HuH-7 (cell line): ENCODE data around the gene GSG1L.

Experiments
- DNase-seq: peaks from one replicate; pipeline ENCODE4 v3.0.0; 2011; ENCODE audit warnings: low spot score

Gene GSG1L

DNA sequence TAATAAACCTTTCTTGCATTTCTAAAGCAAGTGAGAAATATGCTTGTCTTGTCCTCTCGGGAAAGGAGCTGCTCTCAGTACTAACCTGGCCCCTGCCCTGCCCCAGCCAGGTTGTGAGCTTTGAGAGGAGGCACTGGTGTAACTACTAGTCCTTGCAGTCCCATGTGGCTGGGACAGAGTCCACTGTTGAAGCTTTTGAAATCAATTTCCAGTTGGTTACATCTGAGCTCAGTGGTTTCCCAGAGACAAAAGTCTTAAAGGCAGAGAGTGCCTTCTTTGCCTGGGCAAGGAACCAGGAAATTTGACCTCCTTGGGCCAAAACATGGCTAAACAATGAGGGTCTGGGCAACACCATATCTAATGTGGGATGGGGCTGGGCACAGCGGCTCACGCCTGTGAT lies 48.7 kb downstream of the GSG1L start:
- DNase-seq, result no peak

DNA sequence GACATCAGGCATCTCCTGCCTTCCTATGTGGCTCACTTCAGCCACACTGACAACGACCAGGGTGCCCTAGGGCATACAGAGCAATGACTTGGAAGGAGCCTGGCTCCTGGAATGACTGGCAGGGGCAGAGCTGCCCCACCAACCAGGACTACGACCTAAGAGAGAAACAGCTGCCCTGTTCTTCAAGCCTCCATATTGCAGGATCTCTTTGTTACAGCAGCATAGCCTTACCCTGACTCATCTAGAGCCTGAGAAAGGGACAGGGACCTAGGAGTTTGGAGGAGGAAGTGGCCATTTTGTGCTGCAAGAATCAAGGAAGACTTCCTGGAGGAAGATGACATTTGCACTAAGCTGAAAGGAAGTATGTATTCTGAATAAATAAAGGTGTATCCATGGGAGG lies 49.6 kb downstream of the GSG1L start:
- no peak for DNase-seq

DNA sequence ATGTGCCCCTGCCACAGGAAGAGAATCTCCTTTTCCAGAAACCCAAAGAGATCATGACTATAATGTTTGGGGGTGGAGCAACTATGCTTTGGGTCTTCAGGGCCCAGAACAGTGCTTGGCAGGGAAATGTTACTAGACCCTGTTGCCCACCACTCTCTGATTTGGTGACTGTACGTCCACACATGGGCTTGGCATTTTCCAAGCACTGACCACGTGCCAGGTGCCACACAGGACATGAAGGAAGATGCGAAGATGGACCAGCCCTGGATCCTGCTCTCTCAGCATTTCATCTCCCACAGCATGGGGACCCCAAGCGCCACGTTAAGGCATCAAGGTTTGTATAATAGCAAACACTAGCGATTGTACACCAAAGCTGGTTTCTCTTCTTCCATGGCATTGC lies 50.1 kb downstream of the GSG1L start:
- DNase-seq, result no peak

DNA sequence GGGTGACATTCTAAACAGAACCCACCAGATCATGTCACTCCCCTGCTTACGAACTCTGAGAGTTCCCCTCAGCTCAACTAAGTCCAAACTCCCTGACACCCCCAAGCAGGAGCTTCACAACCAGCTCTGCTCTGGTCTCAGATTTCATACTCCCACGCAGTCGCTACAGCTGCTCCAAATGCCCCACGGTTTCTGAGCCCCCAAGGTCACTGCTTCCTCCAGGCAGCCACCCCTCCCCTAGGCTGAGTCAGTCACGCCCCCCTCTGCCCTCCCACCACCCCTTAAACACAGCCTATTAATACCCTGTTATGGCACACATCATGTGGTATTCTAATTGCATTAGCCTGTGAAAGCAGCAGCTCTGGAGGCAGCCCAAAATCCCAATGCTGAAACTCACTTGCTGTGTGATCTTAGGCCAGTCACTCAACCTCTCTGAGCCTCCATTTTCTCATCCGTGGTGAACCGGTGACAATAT lies 51.5 kb downstream of the GSG1L start:
- DNase-seq, result no peak

DNA sequence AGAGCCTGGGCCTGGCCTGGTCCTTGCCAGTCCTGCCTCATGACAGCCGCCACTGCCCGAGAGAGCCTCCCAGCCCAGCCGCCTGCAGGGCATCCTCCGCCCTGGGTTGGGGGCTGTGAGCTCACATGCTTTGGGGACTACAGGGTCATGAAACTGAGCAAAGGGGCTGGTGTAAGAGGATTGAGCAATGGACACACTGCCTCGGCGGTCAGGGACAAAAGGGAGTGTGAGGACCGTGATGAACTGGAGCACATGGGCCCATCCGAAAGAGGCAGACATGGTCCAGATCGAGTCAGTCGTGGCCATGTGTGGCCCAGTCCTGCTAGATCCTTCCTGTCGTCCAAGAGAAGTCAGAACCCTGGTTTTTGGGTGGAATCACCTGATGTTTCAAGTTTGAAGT lies 52.3 kb downstream of the GSG1L start:
- no peak for DNase-seq

DNA sequence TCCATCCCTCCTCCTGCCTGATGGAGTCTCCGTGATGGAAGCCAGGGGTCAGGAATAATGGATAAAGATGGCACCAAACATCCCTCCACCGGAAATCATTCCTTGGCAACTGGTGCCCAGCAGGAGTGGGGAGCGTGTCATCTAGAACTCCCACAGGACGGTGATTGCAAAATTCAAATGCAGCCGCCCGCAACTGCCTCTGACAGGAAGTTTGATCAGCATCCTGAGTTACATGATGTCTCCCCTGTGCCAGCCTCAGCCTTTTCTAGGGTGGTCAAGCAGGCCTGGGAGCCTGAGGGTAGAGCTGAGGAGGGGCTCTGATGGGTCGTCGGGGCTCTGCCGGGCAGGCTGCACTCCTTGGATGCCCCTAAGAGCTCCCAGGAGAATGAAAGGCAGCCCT lies 52.8 kb downstream of the GSG1L start:
- DNase-seq, result no peak

DNA sequence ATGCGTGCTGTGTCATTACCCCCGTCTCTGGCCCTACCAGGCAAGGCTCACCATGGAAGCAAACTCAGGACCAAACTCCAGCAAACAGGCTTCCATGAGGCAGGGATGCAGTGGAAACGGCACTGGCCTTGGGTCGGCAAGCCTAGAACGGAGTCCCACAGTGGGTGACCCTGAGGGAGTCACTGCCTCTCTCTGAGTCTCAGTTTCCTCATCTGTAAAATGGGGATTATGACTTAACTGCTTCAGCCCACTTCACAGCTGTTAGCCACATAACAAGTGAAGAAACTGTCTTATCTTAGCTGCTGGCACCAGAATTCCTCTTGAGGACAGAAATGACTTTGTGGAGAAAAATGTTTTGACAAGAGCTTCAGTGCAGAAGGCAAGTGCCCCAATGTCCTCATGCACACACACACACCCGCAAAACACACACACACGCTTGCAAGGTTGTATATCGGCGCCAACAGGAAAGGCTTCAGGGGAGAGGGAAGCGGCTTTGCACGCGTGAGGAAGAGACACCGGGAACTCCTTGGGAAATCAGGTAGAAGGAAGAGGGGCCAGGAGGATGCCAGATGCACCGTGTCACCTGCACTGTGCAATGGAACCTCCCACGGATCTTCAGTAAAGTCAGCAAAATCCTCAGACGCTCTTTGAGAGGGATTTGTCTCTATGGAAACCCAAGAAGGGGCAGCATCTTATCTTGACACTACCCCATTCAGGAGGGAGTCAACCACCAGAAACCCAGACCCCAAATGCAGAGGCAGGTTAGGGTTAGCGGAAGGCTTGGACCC lies 53.7 kb downstream of the GSG1L start:
- no peak for DNase-seq

DNA sequence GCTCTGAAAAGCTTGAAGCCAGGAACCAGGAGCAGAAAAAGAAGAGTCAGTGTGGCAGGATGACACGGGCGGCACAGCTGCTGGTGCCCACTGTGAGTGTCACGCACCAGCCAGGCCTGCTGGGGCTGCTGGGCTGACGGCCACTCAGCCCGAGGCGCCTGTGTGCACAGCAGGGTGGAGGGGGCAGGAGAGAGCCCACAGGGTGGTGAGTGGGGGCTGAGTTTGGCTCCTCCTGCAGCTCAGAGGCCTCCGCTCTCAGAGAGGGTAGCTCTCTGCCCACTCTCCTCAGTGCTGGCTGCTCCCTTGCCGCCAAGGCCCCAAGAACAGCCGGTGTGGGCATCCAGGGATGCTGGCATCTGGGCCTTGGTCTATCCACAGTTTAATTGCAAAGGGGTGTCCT lies 59.6 kb downstream of the GSG1L start:
- no peak for DNase-seq

DNA sequence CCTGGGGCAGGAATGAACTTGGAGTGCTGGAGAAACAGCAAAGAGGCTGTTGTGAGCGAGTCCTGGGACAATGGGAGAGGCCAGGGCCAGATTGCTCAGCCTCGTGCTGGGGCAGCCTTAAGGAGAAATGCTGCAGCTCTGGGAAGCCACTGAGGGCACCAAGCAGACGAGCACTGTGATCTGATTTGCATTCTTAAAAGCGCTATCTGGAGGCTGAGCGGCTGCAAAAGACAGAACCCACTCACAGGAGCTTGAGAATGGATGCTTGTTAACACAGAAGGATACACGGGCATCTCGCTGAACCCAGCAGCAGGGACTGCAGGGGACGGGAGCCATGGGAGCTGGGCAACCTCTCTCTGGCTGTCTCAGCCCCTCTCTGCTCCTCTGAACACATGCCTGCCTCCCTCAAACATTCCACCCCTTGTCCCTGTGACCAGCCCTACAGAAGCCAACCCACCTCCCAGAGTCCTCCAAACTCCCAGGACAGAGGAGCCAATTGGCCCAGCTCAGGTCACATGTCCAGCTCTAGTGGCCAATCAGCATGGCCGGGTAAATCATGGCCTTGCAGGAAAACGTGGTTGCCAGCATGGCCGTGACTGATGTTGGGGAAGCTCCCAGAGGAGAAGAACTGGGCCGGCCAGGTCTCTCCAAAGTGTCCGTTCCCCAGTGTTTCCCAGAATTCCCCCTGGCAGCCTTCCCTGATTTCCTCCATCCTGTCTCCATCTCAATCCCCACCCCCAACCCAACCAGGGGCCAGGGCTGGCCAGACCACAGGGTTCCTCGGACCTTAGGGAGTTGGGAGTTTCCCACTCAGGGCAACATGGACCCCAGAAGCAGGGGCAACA lies 60.3 kb downstream of the GSG1L start:
- DNase-seq, result no peak

DNA sequence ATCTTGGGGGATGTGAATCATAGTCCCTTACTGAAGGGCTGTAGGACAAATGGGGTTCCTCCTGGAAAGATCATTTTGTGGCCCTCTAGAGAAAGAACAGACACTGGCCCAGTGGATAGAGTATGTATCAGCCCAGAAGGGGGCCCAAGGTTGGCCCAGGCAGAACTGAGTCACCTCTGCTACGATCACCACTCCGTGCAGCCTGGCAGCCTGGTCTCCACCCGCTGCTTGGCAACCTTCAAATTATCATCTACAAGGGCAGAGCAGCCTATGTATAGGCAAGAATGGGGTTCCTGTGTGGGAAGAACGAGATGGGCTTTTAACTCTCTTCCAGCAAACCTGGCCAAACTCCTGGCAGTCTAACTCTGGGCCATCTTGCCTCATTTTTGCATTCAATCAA lies 61.9 kb downstream of the GSG1L start:
- no peak for DNase-seq

DNA sequence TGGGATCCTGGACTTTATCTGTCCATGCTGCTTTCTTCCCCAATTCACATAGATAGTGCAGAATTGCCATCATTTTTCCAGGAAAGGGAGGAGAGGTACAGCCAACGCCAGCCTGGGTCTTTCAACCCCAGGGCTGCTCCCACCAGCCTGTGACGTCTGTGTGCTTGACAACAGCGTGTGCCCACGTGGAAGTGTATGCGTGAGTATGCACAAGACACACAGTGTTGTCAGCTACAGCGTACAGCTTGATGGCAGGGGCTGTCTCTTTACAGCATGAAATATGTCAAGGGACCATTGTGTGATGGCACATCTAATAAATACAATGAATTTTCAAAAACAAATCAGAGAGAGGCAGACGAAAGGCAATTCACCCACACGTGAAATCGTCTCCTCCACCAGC lies 62.3 kb downstream of the GSG1L start:
- no peak for DNase-seq

DNA sequence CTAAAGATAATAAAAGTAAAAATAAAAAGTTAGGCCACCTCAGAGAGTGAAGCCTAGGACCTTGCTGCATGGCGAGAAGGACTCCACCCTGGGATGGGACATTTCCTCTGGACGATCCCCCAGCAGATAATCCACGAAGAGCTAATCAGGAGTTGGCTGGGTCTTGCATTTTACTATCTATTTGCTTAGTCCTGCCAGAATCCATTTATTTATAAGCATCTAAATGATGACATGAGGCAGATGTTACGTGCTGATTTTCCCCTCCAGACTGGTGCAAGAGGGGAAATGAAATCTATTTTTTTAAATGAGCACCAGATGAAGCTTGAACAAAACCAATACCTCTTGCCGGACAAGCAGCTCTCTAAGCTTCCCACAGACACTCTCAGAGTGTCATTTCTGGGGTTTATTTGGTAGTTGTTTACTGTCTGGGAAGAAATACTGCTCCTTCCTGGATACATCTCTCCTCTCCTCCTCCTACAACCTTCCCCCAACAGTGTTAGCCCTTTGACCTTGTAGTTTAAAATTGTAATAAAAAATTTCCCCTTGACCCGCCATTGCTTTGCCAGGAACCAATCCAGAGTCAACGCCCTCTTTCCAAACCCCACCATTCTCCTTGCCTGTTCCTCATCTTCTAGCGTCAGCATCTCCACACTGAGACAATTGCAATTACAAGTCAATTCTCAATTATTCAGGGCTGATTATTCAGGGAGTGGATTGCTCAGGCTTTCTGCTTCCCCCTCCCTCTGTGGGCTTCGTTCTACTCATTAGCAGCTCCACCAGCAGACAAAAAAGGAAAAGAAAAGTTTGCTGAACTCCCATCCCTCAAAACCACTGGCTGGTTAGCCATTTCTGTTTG lies 63.0 kb downstream of the GSG1L start:
- no peak for DNase-seq

DNA sequence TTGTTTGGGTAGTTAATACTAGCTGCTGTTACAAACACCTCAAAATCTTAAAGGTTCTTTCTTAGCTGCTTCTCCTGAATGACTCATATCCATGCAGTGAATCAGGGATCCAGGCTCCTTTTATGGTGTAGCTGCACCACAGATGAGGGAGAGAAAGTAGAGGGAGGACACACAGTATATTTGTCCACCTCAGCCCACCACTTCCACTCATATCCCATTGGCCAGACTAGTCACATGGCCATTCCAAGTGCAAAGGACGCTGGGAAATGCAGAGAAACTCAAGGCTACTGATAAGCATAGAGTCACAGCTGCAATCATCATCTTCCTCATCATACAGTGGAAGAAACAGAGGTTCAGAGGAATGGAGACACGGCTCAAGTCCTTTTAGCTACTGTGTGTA lies 63.8 kb downstream of the GSG1L start:
- DNase-seq, result no peak

DNA sequence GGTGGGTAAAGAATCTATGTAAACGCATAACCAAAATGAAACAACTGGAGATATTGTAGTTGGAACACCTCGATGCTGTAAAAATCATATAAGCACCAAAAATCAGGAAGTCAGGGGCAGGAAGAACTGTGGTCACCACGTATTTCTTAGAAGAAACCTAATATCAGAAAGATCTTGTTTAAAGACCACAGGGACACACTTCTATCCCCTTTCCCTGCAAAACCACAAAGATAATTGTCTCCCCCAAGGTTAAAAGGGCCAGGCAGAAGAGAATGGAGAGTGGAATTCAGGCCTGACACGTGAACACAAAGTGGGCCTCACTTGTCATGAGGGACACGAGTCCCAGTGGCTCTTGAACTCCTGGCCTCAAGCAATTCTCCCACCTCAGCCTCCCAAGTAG lies 68.1 kb downstream of the GSG1L start:
- no peak for DNase-seq

DNA sequence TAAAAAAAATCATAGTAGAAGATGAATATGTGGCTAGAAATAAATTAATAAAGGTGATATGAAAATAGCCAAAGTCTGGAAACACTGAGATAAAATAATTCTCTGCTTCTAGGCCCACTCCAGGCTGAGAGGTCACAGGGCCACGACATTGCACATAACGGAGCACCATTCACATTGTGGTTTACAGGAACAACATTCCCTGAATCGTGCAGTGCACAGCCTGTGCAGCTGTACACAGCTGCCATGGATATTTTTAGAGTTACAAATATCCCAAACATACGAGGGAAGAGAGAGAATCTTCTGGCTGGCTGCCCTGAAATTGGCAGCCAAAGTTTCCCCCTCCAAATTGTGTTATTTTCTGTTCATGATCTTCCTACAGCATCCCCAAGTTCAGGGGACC lies 68.8 kb downstream of the GSG1L start:
- DNase-seq, result no peak

DNA sequence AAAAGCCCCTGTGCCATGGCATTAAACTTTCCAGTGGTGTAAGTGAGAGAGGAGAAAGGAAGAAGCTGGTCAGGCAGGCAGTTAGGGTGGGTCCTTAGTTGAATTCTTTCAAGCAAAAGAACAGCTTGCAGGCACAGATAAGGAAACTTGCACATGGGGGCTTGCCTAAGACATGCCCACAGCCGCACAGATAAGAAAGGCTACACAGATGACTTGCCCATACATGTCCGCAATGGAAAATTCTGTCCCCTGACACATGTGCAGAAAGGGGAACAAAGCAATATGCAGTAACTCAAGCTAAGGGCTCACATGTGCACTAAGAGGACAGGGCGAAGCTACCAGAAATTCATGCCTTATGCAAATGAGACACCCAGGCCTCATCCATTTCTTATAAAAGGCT lies 69.9 kb downstream of the GSG1L start:
- no peak for DNase-seq

DNA sequence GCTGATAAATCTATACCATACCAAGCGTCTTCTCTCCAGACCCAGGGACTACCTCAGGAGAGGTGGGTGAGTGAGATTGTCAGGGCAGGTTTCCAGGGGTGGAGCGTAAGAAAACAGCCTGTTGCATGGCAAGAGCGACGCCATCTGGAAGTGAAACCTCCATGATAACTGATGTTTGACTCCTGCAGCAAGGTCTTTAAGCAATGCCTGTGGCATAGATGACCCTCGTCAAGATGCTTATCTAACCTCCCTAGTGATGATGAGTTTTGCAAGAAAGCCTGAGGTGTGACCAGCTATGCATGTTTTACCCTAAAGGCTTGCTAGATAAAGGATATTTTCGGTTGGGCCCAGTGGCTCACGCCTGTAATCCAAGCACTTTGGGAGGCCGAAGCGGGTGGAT lies 71.6 kb downstream of the GSG1L start:
- DNase-seq, result no peak

DNA sequence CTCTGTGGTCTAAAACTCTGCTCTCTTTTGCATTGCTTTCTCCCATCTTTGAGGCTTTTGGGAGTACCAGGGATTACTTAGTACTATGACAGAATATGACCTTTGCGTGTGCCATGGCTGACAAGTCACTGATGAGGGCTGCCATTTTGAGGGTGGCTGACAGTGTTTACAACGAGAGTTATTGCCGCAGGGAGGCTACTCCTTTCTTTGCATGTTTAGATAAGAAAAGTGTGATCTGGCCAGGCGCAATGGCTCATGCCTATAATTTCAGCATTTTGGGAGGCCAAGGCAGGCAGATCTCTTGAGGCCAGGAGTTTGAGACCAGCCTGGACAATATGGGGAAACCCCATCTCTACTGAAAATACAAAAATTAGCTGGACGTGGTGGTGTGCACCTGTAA lies 77.5 kb downstream of the GSG1L start:
- DNase-seq, result no peak

DNA sequence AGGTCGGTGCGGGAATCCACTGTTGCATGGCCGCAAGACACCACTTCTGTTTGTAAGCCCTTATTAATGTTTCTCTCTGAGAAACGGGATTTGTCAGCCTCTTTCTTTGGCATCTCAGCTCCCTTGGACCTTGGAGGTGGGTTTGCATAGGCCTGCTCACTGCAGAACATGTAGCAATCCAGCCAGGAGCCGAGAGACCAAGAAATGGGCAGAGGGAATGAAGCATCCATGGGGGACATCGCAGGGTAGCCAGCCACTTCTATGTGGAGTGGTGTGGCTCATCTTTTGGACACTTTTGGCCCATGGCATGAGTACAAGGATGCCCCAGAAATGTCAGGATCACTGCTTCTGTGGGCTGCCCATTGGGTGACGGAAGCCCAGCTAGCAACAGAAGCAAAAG lies 79.4 kb downstream of the GSG1L start:
- no peak for DNase-seq

DNA sequence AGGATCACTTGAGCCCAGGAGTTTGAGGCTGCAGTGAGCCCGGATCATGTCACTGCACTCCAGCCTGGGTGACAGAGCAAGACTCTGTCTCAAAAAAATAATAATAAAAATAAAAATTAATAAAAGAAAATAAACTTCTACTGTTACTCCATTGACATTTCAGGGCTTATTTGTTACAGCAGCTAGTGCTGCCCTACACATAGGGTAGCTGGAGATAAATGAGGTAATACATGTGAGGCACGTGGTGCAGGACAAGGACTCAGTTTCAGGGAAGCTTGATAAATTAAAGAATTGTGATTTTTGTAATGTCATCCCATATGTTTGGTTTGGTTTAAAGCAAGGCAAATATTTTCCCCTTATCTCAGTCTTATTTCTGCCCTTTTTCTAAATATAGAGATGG lies 80.3 kb downstream of the GSG1L start:
- no peak for DNase-seq

DNA sequence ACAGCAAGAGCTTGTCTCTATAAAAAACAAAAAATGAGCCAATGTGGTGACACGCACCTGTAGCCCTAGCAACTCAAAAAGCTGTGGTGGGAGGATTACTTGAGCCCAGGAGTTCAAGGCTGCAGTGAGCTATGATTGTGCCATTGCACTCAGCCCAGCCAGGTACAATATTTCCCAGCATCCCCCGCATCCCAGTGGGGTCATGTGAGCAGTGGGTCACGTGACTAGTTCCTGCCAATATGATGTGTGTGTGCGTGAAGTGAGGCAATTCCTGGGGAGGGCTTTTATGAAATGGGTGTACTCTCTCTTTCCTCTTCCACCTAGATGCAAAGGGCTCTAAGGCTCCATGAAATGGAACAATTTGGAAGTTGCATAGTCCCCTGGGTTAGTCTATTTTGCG lies 81.3 kb downstream of the GSG1L start:
- DNase-seq, result no peak

DNA sequence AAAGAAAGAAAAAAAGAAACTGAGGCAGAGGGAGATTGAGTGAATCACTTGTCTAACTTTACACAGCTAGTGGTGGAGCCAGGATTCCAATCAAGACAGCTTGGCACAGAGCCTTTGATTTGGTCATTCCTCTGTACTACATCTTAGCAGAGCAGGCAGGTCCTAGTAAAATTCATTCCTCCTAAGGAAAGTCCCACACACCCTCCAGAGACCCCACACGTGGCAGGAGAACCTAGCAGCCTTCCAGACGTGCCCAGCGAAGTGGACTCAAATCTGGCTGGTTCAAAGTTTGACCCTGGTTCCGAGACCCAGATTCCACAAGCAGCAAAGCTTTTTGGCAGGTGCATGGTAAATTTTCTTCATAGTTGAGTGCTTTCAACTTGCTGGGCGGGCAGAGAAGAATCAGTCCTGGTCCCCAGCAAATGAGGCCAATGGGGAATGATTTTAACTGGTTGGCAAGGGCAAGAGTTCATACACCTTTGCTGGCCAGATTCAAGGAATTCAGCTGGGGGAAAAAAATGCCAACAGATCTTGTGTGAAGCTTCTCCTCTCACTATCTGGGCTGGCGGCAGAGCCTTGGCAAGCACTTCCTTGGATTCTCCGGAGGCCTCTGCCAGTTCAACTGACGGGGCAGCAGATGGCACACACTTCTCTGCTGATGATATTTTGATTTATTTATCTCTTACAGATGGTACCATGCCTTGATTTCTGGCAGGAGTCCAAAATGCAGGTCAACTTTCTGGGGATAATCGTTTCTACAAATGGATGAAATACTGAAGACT lies 82.4 kb downstream of the GSG1L start:
- no peak for DNase-seq
